BLaER1 (cell line): ENCODE data around the gene SLC31A1.
A peak's percentile ranks its signal among the peaks of the same experiment; 100 is the strongest.
"Not testable (repeated sequence)": the region's sequence is repeated elsewhere in the genome, so short reads cannot be mapped to it uniquely, and the experiment has no call there.

Experiments
- H3K27ac ChIP-seq: shearing (Covaris generic); formaldehyde crosslinking; 2 replicates; pipeline ENCODE4 v1.8.1; 2022
- H3K27me3 ChIP-seq: shearing (Covaris generic); formaldehyde crosslinking; 2 replicates; pipeline ENCODE4 v1.8.1; 2022
- H3K36me3 ChIP-seq: shearing (Covaris generic); formaldehyde crosslinking; 2 replicates; pipeline ENCODE4 v1.8.1; 2022
- H3K4me1 ChIP-seq: shearing (Covaris generic); formaldehyde crosslinking; 2 replicates; pipeline ENCODE4 v1.8.1; 2022
- H3K4me2 ChIP-seq: shearing (Covaris generic); formaldehyde crosslinking; 2 replicates; pipeline ENCODE4 v1.8.1; 2022
- H3K4me3 ChIP-seq: shearing (Covaris generic); formaldehyde crosslinking; 2 replicates; pipeline ENCODE4 v1.8.1; 2022
- H3K9ac ChIP-seq: shearing (Covaris generic); formaldehyde crosslinking; 2 replicates; pipeline ENCODE4 v1.8.1; 2022
- H3K9me3 ChIP-seq: shearing (Covaris generic); formaldehyde crosslinking; 2 replicates; pipeline ENCODE4 v1.8.1; 2022
- H4K20me1 ChIP-seq: shearing (Covaris generic); formaldehyde crosslinking; 2 replicates; pipeline ENCODE4 v1.8.1; 2022
- Cebpa-rat ChIP-seq: shearing (Covaris generic); IDR thresholded peaks from 2 replicates; pipeline ENCODE4 v1.8.1; 2022

Gene SLC31A1

DNA sequence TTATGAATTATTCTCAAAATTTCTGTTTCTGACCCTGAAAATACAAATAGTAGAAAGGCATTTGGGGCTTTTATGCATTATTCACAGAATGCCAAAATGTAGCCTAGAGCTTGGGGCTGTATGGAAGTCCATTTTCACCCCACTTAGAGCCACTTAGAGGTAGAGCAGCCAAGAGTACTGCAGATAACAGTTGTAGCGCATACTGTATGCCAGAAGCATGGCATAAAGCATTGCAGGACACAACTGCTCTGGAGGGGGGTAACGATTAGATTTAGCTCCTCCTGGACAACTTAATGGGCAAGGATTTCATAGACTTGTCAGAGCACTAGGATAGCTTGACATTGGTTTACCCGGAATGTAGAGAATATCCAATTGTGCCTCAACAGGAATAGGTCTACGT lies 15.7 kb downstream of the SLC31A1 start:
- H3K27ac ChIP-seq, result no peak overlapping the region
- no peaks in the 10 kb centered on the region for H3K9me3 ChIP-seq
- no peaks in the 10 kb centered on the region for H3K36me3 ChIP-seq
- TF ChIP-seq Cebpa-rat, result no peak
- H4K20me1 ChIP-seq, result no peaks in the 10 kb centered on the region
- no peak overlapping the region for H3K9ac ChIP-seq
- H3K4me1 ChIP-seq, result peaks cover 47% of the 10 kb centered on the region
- no peak overlapping the region for H3K4me3 ChIP-seq
- no peaks in the 10 kb centered on the region for H3K27me3 ChIP-seq
- no peak overlapping the region for H3K4me2 ChIP-seq

DNA sequence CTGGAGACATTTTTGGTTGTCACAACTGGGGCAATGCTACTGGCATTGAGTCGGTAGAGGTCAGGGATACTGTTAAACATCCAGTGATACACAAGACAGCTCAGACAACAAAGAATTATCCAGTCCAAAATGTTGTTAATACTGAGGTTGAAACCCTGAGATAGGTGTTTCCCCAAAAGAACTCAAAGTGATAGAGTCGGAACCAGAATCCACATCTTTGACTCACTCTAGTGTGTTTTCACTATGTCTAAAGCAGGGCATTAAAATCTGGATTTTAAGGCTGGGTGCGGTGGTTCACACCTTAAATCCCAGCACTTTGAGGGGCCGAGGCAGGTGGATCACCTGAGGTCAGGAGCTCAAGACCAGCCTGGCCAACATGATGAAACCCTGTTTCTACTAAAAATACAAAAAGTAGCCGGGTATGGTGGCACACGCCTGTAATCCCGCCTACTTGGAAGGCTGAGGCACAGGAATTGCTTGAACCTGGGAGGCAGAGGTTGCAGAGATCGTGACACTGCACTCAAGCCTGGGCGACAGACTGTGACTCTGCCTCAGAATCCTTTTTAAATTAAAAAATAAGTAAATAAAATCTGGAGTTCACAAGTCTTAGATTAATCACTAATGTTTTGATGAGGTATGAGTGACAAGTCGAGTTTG lies 17.0 kb downstream of the SLC31A1 start:
- H3K4me3 ChIP-seq, result no peak overlapping the region
- no peak overlapping the region for H3K9ac ChIP-seq
- TF ChIP-seq Cebpa-rat, result no peak
- H4K20me1 ChIP-seq, result no peaks in the 10 kb centered on the region
- H3K27me3 ChIP-seq, result no peaks in the 10 kb centered on the region
- H3K4me2 ChIP-seq, result peak overlapping the region; percentile 61
- H3K4me1 ChIP-seq, result peaks cover 47% of the 10 kb centered on the region
- no peaks in the 10 kb centered on the region for H3K9me3 ChIP-seq
- H3K36me3 ChIP-seq, result no peaks in the 10 kb centered on the region
- H3K27ac ChIP-seq, result no peak overlapping the region

DNA sequence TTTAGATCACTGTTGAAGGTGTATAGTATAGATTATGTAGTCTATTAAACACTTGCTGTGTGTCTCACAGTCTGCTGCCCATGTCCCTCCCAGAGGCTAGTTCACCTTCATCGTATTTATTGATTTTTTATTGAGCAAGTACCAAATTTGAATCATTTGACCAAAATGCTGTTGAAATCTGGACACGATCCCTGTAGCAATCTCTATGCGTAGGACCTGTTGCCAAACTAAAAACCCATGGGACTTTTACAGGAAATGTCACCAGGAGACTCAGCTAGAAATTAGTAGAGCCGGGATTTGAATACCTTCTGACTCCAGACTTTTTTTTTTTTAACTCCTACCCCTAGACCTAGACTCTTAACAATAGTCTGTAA lies 17.5 kb downstream of the SLC31A1 start:
- Histone ChIP-seq H3K27ac (no peak overlapping the region), H3K4me3 (no peak overlapping the region), H4K20me1 (no peaks in the 10 kb centered on the region), H3K36me3 (no peaks in the 10 kb centered on the region), H3K9me3 (no peaks in the 10 kb centered on the region), H3K4me1 (peaks cover 47% of the 10 kb centered on the region), H3K9ac (0 out of 2 replicates have a peak overlapping the region, but pooled peaks have one; percentile 12), H3K4me2 (peak overlapping the region; percentile 61), H3K27me3 (no peaks in the 10 kb centered on the region)
- TF ChIP-seq Cebpa-rat, result no peak

DNA sequence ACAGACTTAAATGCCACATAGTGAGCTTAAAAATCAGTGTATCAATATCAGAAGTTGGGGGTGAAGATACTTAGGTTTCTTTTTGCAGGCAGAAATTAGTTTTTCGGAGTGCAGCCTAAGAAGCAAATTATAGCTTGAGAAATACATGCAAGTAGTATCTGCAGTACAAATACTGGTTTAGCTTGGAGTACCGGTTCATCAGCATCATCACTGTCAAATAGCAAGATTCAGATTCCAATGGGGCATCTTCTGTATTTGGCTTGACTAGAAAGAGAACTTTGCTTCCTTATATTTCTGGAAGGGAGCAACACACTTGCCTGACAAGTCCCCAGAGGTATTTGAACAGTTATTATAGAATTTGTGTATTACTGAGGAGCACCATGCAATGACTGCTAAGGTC lies 19.8 kb downstream of the SLC31A1 start:
- H3K9me3 ChIP-seq, result no peaks in the 10 kb centered on the region
- H4K20me1 ChIP-seq, result no peaks in the 10 kb centered on the region
- no peak overlapping the region for H3K4me2 ChIP-seq
- H3K4me3 ChIP-seq, result no peak overlapping the region
- no peaks in the 10 kb centered on the region for H3K36me3 ChIP-seq
- H3K4me1 ChIP-seq, result peaks cover 38% of the 10 kb centered on the region
- H3K27me3 ChIP-seq, result no peaks in the 10 kb centered on the region
- H3K27ac ChIP-seq, result no peak overlapping the region
- H3K9ac ChIP-seq, result no peak overlapping the region
- no peak for TF ChIP-seq Cebpa-rat

DNA sequence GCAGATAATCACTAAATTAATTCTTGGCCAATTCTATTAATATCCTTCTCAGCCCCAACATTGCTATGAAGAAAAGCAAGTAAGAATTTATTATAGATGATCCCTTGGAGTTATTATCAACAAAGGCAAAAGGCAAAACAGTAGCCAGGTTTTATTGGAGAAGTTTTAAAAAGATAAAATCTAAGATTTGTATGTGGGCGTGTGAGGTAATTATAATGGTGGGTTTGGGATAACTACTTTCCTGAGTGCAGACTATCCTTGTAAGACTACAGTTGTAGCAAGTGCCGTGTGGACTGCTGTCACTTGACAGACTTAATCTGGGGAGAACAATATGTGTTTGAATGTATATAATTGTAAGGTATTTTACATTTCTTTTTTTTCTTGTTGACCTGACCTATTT lies 23.2 kb downstream of the SLC31A1 start:
- H3K27ac ChIP-seq, result no peak overlapping the region
- H3K9me3 ChIP-seq, result peaks cover 4% of the 10 kb centered on the region; the same call in 1 of the 2 replicates
- no peaks in the 10 kb centered on the region for H4K20me1 ChIP-seq
- H3K4me3 ChIP-seq, result no peak overlapping the region
- no peak overlapping the region for H3K4me2 ChIP-seq
- H3K27me3 ChIP-seq, result no peaks in the 10 kb centered on the region
- no peak overlapping the region for H3K9ac ChIP-seq
- H3K4me1 ChIP-seq, result peaks cover 23% of the 10 kb centered on the region
- no peaks in the 10 kb centered on the region for H3K36me3 ChIP-seq
- TF ChIP-seq Cebpa-rat, result no peak

DNA sequence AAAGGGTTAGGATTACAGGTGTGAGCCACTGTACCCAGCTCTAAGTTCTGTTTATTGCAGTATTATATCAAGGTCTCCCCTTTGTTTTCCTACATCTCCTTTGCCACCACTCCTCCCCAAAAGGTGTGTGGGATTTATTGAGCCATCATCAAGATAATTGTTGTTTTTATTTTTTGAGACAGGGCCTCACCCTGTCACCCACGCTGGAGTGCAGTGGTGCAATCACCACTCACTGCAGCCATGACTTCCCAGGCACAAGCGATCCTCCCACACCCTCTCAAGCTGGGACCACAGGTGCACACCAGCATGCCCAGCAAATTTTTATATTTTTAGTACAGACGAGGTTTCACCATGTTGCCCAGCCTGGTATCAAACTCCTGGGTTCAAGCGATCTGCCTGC lies 24.6 kb downstream of the SLC31A1 start:
- Histone ChIP-seq H4K20me1 (no peaks in the 10 kb centered on the region), H3K4me1 (peaks cover 21% of the 10 kb centered on the region), H3K4me2 (no peak overlapping the region), H3K27me3 (no peaks in the 10 kb centered on the region), H3K4me3 (no peak overlapping the region), H3K9ac (no peak overlapping the region), H3K36me3 (no peaks in the 10 kb centered on the region; the same call in 1 of the 2 replicates), H3K27ac (no peak overlapping the region), H3K9me3 (peaks cover 6% of the 10 kb centered on the region; the same call in 1 of the 2 replicates)
- no peak for TF ChIP-seq Cebpa-rat

DNA sequence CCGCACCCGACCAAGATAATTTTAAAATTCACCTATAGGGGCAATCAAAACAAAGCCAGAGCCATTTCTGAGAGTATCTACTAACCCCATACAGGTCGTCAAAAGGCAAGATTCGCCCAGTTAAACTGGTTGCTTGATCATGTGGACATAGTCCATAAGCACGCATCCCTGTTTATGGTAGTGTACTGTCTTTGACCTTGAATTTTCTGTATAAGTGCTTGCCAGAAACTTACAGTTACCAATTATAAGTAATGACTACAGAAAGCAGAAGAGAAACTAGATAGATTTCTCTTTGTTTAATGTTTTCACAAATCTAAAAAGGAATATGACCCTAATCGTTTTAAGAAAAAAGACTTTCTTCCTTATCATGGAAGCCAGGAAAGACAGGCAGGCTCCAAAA lies 25.6 kb downstream of the SLC31A1 start:
- H3K4me1 ChIP-seq, result peaks cover 20% of the 10 kb centered on the region
- peaks cover 9% of the 10 kb centered on the region; the same call in 1 of the 2 replicates for H3K9me3 ChIP-seq
- no peaks in the 10 kb centered on the region for H4K20me1 ChIP-seq
- no peak overlapping the region for H3K9ac ChIP-seq
- no peaks in the 10 kb centered on the region; the same call in 1 of the 2 replicates for H3K36me3 ChIP-seq
- no peak for TF ChIP-seq Cebpa-rat
- no peak overlapping the region for H3K4me2 ChIP-seq
- no peak overlapping the region for H3K4me3 ChIP-seq
- no peak overlapping the region for H3K27ac ChIP-seq
- H3K27me3 ChIP-seq, result no peaks in the 10 kb centered on the region

DNA sequence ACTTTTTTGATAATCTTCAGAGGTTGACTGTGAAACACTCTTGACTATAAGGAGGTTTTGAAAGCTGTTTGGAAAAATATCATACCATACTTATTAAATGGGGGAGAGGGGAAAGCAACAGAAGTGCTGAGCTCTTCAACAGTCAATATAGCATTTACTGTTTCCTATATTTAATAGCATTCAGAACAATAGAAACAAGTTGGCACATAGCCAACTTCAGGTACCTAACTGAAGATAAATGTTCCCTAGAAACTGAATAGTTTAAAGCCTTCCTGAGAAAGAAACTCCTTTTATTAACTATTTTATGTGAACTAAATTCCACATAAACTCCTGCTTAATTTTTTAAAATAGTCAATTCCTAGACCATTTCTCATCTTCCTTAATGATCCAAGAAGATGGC lies 26.3 kb downstream of the SLC31A1 start:
- Histone ChIP-seq H3K27me3 (no peaks in the 10 kb centered on the region), H3K9me3 (peaks cover 9% of the 10 kb centered on the region; the same call in 1 of the 2 replicates), H4K20me1 (no peaks in the 10 kb centered on the region), H3K9ac (no peak overlapping the region), H3K27ac (no peak overlapping the region), H3K4me3 (no peak overlapping the region), H3K4me1 (peaks cover 13% of the 10 kb centered on the region), H3K36me3 (no peaks in the 10 kb centered on the region; the same call in 1 of the 2 replicates), H3K4me2 (no peak overlapping the region)
- no peak for TF ChIP-seq Cebpa-rat

DNA sequence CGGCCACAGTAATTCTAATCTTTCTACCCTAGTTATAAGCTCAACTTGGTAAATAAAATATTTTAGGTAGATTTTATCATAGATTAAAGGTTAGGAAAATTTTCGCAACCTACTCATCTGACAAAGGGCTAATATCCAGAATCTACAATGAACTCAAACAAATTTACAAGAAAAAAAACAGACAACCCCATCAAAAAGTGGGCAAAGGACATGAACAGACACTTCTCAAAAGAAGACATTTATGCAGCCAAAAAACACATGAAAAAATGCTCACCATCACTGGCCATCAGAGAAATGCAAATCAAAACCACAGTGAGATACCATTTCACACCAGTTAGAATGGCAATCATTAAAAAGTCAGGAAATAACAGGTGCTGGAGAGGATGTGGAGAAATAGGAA lies 28.3 kb downstream of the SLC31A1 start:
- not testable (repeated sequence) for H3K4me1 ChIP-seq, H3K9me3 ChIP-seq, H4K20me1 ChIP-seq

DNA sequence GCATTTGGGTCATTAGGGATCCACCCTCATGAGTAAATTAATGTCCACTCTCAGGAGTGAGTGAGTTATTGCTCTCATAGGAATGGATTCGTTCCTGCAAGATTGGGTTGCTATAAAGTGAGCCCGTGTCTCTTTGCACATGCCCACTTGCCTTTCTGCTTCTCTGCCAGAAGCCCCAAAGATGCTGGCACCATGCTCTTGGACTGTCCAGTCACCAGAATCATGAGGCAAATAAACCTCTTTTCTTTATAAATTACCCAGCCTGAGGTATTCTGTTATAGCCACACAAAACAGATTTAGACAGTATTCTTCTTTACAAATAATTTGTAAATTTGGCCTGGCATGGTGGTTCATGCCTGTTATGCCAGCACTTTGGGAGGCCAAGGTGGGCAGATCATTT lies 29.5 kb downstream of the SLC31A1 start:
- H4K20me1 ChIP-seq, result no peaks in the 10 kb centered on the region
- H3K4me3 ChIP-seq, result no peak overlapping the region
- no peaks in the 10 kb centered on the region for H3K4me1 ChIP-seq
- H3K9ac ChIP-seq, result no peak overlapping the region
- H3K36me3 ChIP-seq, result peaks cover 10% of the 10 kb centered on the region; the same call in 1 of the 2 replicates
- H3K4me2 ChIP-seq, result no peak overlapping the region
- H3K27ac ChIP-seq, result no peak overlapping the region
- TF ChIP-seq Cebpa-rat, result no peak
- H3K27me3 ChIP-seq, result no peaks in the 10 kb centered on the region
- peaks cover 9% of the 10 kb centered on the region; the same call in 1 of the 2 replicates for H3K9me3 ChIP-seq

More for the DNA sequence above, 28.3 kb downstream of the SLC31A1 start:
- not testable (repeated sequence) for H3K27ac ChIP-seq, H3K9ac ChIP-seq, H3K36me3 ChIP-seq, H3K4me3 ChIP-seq, H3K4me2 ChIP-seq, H3K27me3 ChIP-seq

DNA sequence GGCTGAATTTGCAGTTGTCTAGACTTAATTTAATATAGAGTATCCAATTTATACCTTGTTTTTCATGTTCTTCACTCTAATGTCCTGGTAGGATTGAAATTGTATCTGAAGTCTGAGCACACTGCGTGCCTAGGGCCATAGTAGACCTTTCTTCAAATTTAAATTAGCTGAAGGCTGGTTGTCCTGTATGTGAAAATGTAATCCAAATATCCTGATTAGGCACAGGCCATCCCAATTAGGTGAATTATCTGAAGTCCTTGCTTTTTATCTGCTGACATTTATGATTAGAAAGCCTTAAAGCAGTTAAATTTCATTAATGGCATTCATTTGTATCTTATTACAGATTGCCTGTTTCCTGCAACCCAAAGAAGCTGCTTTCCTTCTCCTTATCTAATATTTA lies 33.6 kb downstream of the SLC31A1 start:
- no peaks in the 10 kb centered on the region for H3K4me1 ChIP-seq
- H3K36me3 ChIP-seq, result peaks cover 50% of the 10 kb centered on the region
- H3K9ac ChIP-seq, result no peak overlapping the region
- H3K27ac ChIP-seq, result no peak overlapping the region
- no peak for TF ChIP-seq Cebpa-rat
- H3K4me2 ChIP-seq, result no peak overlapping the region
- no peaks in the 10 kb centered on the region for H3K27me3 ChIP-seq
- H3K4me3 ChIP-seq, result no peak overlapping the region
- H4K20me1 ChIP-seq, result no peaks in the 10 kb centered on the region
- peaks cover 5% of the 10 kb centered on the region; the same call in 1 of the 2 replicates for H3K9me3 ChIP-seq
